GM12878 (cell line): ENCODE data around the gene IFNA13. TPM values are rescaled to one million over a fixed set of nuclear protein-coding genes. Genes with fewer than 3 reads are reported as not detected.

Source experiments
- ATAC-seq: fragments of 200-7000 bp; cut with Tn5 transposase; 3 replicates; pipeline ENCODE4 v1.9.1; 2020; ENCODE audit warnings: mild to moderate bottlenecking, moderate library complexity
- BruUV-seq: library from RNA; stranded (reverse); fragments of 400-500 nt; replicated peaks from 2 replicates; lab custom pipeline; 2021; lab: Mats Ljungman, UMichigan
- CTCF ChIA-PET: fragments of 300-600 bp; sonication (Branson Sonifier 250); formaldehyde crosslinking; extraction: SDS; loops from one replicate; lab custom pipeline; 2021; ENCODE audit warnings: inconsistent platforms; lab: Yijun Ruan, JAX
- POLR2A ChIA-PET: fragments of 350-600 bp; formaldehyde crosslinking; extraction: SDS; loops from one replicate; lab custom pipeline; 2021; ENCODE audit warnings: inconsistent platforms; lab: Charles Lee
- RAD21 ChIA-PET: fragments of 300-600 bp; sonication (Branson Sonifier 250); formaldehyde crosslinking; loops from one replicate; lab custom pipeline; 2023; ENCODE audit warnings: antibody characterized with exemption; ENCODE audit not compliant: unreplicated experiment; lab: Charles Lee
- SMC1A ChIA-PET: fragments of 300-600 bp; sonication (Branson Sonifier 250); formaldehyde crosslinking; loops from one replicate; lab custom pipeline; 2023; ENCODE audit not compliant: unreplicated experiment, uncharacterized antibody; lab: Charles Lee
- DNase-seq: peaks from one replicate; pipeline ENCODE4 v3.0.0-alpha.2; 2011; ENCODE audit warnings: low read depth, low spot score
- FAIRE-seq: peaks from 3 replicates; lab custom pipeline; 2011; peaks lifted over from hg19 to GRCh38; lab: Jason Lieb, UNC
- H2AFZ ChIP-seq: 2 replicates; pipeline ENCODE4 v1.6.0; 2011; ENCODE audit warnings: low read depth, low read length, control low read depth; ENCODE audit not compliant: control insufficient read depth
- H3K27ac ChIP-seq: 2 replicates; pipeline ENCODE4 v1.5.1; 2011; ENCODE audit warnings: control low read depth; ENCODE audit not compliant: control insufficient read depth, insufficient read depth
- H3K27me3 ChIP-seq, 2 experiments: replicated peaks in 1 of 2; 2 replicates each; pipeline versions ENCODE4 v1.6.0 to v1.6.1; 2011; ENCODE audit warnings: low read length in 1 of 2; ENCODE audit not compliant: control insufficient read depth in 2 of 2, insufficient read depth in 2 of 2
- H3K36me3 ChIP-seq, 2 experiments: 2 replicates each; pipeline ENCODE4 v1.5.1; 2011; ENCODE audit warnings: low read length in 1 of 2; ENCODE audit not compliant: control insufficient read depth in 2 of 2, insufficient read depth in 2 of 2
- H3K4me1 ChIP-seq: 2 replicates; pipeline ENCODE4 v1.6.1; 2011; ENCODE audit warnings: mild to moderate bottlenecking, low read length, moderate library complexity, mixed read lengths; ENCODE audit not compliant: control insufficient read depth, insufficient read depth
- H3K4me2 ChIP-seq: 2 replicates; pipeline ENCODE4 v1.6.0; 2011; ENCODE audit warnings: control low read depth; ENCODE audit not compliant: control insufficient read depth, insufficient read depth
- H3K4me3 ChIP-seq: fragments of 200-600 bp; sonication (generic); 2 replicates; pipeline ENCODE4 v1.5.1; 2016
- H3K79me2 ChIP-seq: 2 replicates; pipeline ENCODE4 v1.6.0; 2011; ENCODE audit warnings: low read length; ENCODE audit not compliant: control insufficient read depth, insufficient read depth
- H3K9ac ChIP-seq: 2 replicates; pipeline ENCODE4 v1.8.0; 2011; ENCODE audit warnings: low read length, control low read depth, mixed read lengths; ENCODE audit not compliant: control insufficient read depth, insufficient read depth
- H3K9me3 ChIP-seq: replicated peaks from 3 replicates; pipeline ENCODE4 v1.5.1; 2011; ENCODE audit warnings: mild to moderate bottlenecking, low read length; ENCODE audit not compliant: control insufficient read depth, insufficient read depth
- H4K20me1 ChIP-seq: 2 replicates; pipeline ENCODE4 v1.6.0; 2011; ENCODE audit not compliant: control insufficient read depth, insufficient read depth
- CBX5 ChIP-seq: sonication (generic); IDR thresholded peaks from 2 replicates; pipeline ENCODE4 v1.6.1; 2016; ENCODE audit warnings: low read depth, moderate library complexity, mild to moderate bottlenecking, inconsistent platforms
- HDAC2 ChIP-seq: fragments of 200-600 bp; sonication (generic); IDR thresholded peaks from 2 replicates; pipeline ENCODE4 v1.6.1; 2017
- HDAC6 ChIP-seq: fragments of 200-600 bp; sonication (generic); IDR thresholded peaks from one replicate; pipeline ENCODE4 v1.8.0; 2017; ENCODE audit warnings: antibody characterized with exemption; ENCODE audit not compliant: unreplicated experiment
- IKZF2 ChIP-seq, 2 experiments: fragments of 450-650 bp; IDR thresholded peaks; 2 replicates each; pipeline ENCODE4 v1.6.1; 2017; ENCODE audit warnings: mild to moderate bottlenecking in 2 of 2, moderate library complexity in 2 of 2
- KAT2A ChIP-seq: conservative IDR thresholded peaks from 2 replicates; pipeline ENCODE4 v1.6.1; 2011; ENCODE audit warnings: low read depth, low read length; ENCODE audit not compliant: control insufficient read depth
- PAX5 ChIP-seq: IDR thresholded peaks from 2 replicates; pipeline ENCODE4 v1.6.1; 2011; ENCODE audit warnings: low read depth, low read length, borderline replicate concordance
- WGBS: methylation state at CpG from one replicate; pipeline ENCODE4 v1.1.6; 2016; ENCODE audit warnings: low lambda C conversion rate; ENCODE audit not compliant: insufficient replicate concordance, insufficient coverage; ENCODE audit errors: missing lambda C conversion rate; 5-methylcytosine and 5-hydroxymethylcytosine counted together
- in situ Hi-C: fragments of 300-500 bp; cut with MboI; formaldehyde crosslinking; loops from 9 replicates; pipeline ENCODE4 v1.14.3; 2018; ENCODE audit warnings: mixed read lengths
- intact Hi-C: fragments of 100-400 bp; cut with micrococcal nuclease; formaldehyde crosslinking; loops from one replicate; pipeline ENCODE4 v1.14.2; 2022; ENCODE audit not compliant: unreplicated experiment
- polyA plus RNA-seq, 11 experiments: library from polyadenylated mRNA; depleted of rRNA in 4 of 11; unstranded in 6 of 11; stranded (reverse) in 5 of 11; fragments of >200 nt; fragmentation: Nextera tagmentation in 4 of 11; fragmentation: Illumina TruSeq in 1 of 11; extraction: Ambion mirVana in 4 of 11; extraction: Trizol in 1 of 11; gene quantifications; 1 replicate in 1 of 11; 2 replicates in 10 of 11; pipeline versions ENCODE4 v1.2.1 to v1.2.3, GENCODE V29; 2011 to 2016; ENCODE audit warnings: inconsistent platforms in 2 of 11, missing spikeins in 2 of 11, low read depth in 1 of 11
- total RNA-seq, 4 experiments: library from RNA; depleted of rRNA in 3 of 4; stranded (reverse); fragments of >200 nt in 3 of 4; fragmentation: Illumina TruSeq in 1 of 4; extraction: Trizol in 1 of 4; gene quantifications; 2 replicates each; pipeline versions ENCODE4 v1.2.1 to v1.2.3, GENCODE V29; 2013 to 2021
- TF ChIP-seq, protein P1 (sequence below): fragments of 450-650 bp; IDR thresholded peaks from 2 replicates; pipeline ENCODE4 v1.6.1; 2016; ENCODE audit warnings: mild to moderate bottlenecking
- TF ChIP-seq, protein P2 (sequence below): IDR thresholded peaks from 2 replicates; pipeline ENCODE4 v1.6.1; 2012; ENCODE audit warnings: low read depth, low read length, improper control_type of control experiment
- TF ChIP-seq, protein P3 (sequence below): IDR thresholded peaks from 2 replicates; pipeline ENCODE4 v1.6.1; 2012; ENCODE audit warnings: improper control_type of control experiment, low read depth, low read length; ENCODE audit not compliant: insufficient replicate concordance
- TF ChIP-seq, protein P4 (sequence below): fragments of 450-650 bp; IDR thresholded peaks from 2 replicates; pipeline ENCODE4 v1.6.1; 2017; ENCODE audit warnings: mild to moderate bottlenecking, moderate library complexity

IFNA13 gene
- total and polyA plus RNA-seq, 10 of the 15 experiments (the other 5 are each of a cell fraction or from before 2014, with no cell fraction given), result not detected

DNA sequence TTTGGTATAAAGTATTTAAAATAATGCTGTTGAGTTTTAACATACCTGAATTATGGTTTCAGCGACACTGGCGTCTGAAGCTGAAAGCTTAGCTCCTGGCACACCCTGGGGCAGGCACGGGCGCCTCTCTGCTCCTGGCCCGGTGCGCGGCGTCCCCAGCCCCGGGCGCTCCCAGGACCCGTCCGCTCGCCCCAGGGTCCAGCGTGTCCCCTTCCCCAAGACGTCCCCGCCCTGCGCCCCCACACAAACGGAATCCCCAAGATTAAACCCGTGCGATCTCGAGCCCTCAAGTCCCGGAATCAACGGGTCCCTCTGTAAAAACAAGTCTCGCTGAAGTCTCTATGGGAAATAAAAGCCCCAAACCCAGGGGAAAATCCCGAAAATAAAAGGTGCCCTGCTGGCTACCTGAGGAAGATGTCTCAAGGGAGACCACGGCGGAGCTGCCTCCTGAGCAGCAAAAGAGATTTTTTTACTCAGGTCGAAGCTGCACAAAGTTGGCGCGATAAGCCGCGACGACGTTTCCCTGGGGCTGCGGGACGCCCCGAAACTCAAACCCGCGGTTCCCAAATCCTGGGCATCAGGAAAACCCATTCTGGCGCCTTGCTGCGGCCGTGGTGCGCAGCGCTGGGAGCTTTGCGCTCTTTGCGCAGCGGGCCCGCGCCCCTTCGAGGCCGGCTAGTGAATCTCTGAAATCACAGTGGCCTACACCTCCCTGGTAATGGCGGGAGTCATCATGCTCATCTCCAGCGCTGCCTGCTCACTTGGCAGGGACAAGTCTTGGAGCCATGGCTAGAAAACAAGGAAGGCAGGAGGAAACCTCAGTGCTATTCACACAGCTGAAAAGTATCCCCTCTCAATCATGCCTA is 34.8 kb upstream of the IFNA13 start:
- CTCF ChIA-PET, result interaction anchor here (0.8 to 3.4 kb wide), 13 partner anchors 9 to 167 kb away, joined by 3 to 35 read pairs (median 4); partner anchors contain the start of gene IFNA2
- peak overlapping the region; percentile 53; the same call in 1 of the 2 replicates for H3K4me3 ChIP-seq
- ATAC-seq (peak; percentile 83), FAIRE-seq (no peak), DNase-seq (no peak)
- H3K36me3 ChIP-seq, result no peaks in the 10 kb centered on the region
- intact Hi-C loops, result no loop called here
- no peak overlapping the region for H3K27ac ChIP-seq
- peaks cover 0 to 2% of the 10 kb centered on the region in 2 experiments; a peak in 2 of 4 replicates for H3K27me3 ChIP-seq
- no peaks in the 10 kb centered on the region for H3K4me1 ChIP-seq
- WGBS, result 5% methylated on average over 53 of the region's 53 CpGs
- no peaks in the 10 kb centered on the region for H4K20me1 ChIP-seq
- H2AFZ ChIP-seq, result peak overlapping the region; percentile 65
- RAD21 ChIA-PET, result interaction anchor here (0.7 to 2.3 kb wide), 6 partner anchors 13 to 77 kb away, joined by 3 to 18 read pairs (median 4); partner anchors contain the start of gene IFNA2
- in situ Hi-C loops, result no loop called here
- no peaks in the 10 kb centered on the region for H3K9me3 ChIP-seq
- no TSS peak for BruUV-seq
- SMC1A ChIA-PET, result interaction anchor here (0.7 to 2.6 kb wide), 11 partner anchors 10 to 381 kb away, joined by 3 to 19 read pairs (median 4); no protein-coding TSS in a partner anchor
- peak overlapping the region; percentile 5 for H3K4me2 ChIP-seq
- POLR2A ChIA-PET, result interaction anchor here (1.0 to 1.8 kb wide), 4 partner anchors 9 to 76 kb away, joined by 3 to 4 read pairs (median 4); no protein-coding TSS in a partner anchor
- H3K9ac ChIP-seq, result no peak overlapping the region
- no peaks in the 10 kb centered on the region; the same call in 1 of the 2 replicates for H3K79me2 ChIP-seq
- TF ChIP-seq, protein P1, sequence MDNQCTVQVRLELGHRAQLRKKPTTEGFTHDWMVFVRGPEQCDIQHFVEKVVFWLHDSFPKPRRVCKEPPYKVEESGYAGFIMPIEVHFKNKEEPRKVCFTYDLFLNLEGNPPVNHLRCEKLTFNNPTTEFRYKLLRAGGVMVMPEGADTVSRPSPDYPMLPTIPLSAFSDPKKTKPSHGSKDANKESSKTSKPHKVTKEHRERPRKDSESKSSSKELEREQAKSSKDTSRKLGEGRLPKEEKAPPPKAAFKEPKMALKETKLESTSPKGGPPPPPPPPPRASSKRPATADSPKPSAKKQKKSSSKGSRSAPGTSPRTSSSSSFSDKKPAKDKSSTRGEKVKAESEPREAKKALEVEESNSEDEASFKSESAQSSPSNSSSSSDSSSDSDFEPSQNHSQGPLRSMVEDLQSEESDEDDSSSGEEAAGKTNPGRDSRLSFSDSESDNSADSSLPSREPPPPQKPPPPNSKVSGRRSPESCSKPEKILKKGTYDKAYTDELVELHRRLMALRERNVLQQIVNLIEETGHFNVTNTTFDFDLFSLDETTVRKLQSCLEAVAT, result no peak
- TF ChIP-seq IKZF2 (IDR thresholded peaks at IDR 0.05) (0 out of 4 replicates have a peak, but pooled peaks of 1 of the 2 experiments have one; percentile 27), CBX5 (no peak), KAT2A (no peak), HDAC2 (no peak), PAX5 (no peak), HDAC6 (peak; percentile 47)
- TF ChIP-seq, protein P2, sequence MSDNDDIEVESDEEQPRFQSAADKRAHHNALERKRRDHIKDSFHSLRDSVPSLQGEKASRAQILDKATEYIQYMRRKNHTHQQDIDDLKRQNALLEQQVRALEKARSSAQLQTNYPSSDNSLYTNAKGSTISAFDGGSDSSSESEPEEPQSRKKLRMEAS, result no peak
- TF ChIP-seq, protein P3, sequence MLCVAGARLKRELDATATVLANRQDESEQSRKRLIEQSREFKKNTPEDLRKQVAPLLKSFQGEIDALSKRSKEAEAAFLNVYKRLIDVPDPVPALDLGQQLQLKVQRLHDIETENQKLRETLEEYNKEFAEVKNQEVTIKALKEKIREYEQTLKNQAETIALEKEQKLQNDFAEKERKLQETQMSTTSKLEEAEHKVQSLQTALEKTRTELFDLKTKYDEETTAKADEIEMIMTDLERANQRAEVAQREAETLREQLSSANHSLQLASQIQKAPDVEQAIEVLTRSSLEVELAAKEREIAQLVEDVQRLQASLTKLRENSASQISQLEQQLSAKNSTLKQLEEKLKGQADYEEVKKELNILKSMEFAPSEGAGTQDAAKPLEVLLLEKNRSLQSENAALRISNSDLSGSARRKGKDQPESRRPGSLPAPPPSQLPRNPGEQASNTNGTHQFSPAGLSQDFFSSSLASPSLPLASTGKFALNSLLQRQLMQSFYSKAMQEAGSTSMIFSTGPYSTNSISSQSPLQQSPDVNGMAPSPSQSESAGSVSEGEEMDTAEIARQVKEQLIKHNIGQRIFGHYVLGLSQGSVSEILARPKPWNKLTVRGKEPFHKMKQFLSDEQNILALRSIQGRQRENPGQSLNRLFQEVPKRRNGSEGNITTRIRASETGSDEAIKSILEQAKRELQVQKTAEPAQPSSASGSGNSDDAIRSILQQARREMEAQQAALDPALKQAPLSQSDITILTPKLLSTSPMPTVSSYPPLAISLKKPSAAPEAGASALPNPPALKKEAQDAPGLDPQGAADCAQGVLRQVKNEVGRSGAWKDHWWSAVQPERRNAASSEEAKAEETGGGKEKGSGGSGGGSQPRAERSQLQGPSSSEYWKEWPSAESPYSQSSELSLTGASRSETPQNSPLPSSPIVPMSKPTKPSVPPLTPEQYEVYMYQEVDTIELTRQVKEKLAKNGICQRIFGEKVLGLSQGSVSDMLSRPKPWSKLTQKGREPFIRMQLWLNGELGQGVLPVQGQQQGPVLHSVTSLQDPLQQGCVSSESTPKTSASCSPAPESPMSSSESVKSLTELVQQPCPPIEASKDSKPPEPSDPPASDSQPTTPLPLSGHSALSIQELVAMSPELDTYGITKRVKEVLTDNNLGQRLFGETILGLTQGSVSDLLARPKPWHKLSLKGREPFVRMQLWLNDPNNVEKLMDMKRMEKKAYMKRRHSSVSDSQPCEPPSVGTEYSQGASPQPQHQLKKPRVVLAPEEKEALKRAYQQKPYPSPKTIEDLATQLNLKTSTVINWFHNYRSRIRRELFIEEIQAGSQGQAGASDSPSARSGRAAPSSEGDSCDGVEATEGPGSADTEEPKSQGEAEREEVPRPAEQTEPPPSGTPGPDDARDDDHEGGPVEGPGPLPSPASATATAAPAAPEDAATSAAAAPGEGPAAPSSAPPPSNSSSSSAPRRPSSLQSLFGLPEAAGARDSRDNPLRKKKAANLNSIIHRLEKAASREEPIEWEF, result no peak
- TF ChIP-seq, protein P4, sequence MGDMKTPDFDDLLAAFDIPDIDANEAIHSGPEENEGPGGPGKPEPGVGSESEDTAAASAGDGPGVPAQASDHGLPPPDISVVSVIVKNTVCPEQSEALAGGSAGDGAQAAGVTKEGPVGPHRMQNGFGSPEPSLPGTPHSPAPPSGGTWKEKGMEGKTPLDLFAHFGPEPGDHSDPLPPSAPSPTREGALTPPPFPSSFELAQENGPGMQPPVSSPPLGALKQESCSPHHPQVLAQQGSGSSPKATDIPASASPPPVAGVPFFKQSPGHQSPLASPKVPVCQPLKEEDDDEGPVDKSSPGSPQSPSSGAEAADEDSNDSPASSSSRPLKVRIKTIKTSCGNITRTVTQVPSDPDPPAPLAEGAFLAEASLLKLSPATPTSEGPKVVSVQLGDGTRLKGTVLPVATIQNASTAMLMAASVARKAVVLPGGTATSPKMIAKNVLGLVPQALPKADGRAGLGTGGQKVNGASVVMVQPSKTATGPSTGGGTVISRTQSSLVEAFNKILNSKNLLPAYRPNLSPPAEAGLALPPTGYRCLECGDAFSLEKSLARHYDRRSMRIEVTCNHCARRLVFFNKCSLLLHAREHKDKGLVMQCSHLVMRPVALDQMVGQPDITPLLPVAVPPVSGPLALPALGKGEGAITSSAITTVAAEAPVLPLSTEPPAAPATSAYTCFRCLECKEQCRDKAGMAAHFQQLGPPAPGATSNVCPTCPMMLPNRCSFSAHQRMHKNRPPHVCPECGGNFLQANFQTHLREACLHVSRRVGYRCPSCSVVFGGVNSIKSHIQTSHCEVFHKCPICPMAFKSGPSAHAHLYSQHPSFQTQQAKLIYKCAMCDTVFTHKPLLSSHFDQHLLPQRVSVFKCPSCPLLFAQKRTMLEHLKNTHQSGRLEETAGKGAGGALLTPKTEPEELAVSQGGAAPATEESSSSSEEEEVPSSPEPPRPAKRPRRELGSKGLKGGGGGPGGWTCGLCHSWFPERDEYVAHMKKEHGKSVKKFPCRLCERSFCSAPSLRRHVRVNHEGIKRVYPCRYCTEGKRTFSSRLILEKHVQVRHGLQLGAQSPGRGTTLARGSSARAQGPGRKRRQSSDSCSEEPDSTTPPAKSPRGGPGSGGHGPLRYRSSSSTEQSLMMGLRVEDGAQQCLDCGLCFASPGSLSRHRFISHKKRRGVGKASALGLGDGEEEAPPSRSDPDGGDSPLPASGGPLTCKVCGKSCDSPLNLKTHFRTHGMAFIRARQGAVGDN, result no peak
